OCI-M1 (cell line): ENCODE measurements around the gene ST6GALNAC3.

ENCODE experiments used
- DNase-seq: peaks from one replicate; lab custom pipeline; 2025; lab: John Stamatoyannopoulos, UW

The ST6GALNAC3 gene

DNA sequence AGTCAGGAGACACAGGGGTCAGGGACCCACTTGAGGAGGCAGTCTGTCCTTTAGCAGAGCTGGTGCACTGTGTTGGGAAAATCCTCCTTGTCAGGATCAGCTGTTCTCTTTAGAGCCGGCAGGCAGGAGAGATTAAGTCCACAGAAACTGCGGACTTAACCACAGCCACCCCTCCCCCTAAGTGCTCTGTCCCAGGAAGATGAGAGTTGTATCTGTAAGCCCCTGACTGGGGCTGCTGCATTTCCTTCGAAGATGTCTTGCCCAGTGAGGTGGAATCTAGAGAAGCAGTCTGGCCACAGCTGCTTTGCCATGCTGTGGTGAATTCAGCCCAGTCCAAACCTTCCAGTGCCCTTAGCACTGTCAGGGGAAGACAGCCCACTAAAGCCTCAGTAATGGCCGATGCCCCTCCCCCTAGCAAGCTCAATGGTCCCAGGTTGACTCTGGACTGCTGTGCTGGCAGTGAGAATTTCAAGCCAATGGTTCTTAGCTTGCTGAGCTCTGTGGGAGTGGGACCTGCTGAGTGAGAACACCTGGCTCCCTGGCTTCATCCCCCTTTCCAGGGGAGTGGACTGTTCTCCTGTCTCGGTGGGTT is 172.8 kb downstream of the ST6GALNAC3 start:
- DNase-seq = peak; percentile 82

DNA sequence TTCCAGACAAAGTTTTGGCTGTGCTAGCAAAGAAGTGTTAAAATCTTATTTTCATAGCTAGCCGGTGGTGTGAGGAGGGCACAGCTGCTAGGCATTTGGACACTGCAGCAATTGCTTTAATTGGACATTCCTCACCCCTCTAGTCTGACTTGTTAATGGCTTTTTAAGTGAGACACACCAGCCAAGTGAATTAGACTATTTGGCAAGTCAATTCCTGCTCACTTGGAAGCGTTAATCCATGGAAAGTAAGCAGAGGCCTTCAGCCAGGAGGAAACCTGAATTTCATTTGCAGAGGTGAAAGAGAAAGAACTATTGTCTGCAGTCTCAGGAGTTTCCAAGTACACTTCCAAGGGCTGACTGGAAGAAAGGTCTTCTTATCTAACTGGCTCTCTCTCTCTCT is 175.7 kb downstream of the ST6GALNAC3 start:
- no peak for DNase-seq

DNA sequence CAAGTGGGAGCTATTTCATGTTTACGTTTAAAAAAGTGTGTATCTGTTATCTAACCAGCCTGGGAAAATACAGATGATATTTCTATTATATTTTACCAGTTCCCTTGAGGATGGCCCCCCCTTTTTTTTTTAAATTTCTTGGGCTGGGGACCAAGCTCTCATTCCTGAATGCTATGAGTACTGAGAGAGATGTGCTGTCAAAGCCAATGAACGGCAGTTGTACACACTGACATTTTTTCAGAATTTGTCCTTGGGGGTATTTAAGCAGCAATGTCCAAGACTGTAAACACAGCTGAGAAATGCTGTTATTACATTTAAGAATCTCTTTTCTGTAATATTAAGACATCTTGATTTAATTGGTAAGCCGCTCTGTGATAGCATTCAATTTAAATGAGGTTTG is 177.9 kb downstream of the ST6GALNAC3 start:
- no peak for DNase-seq

- DNase-seq = peak; percentile 76
Measured at GRCh38 chr1:76254104-76255030, 179.8 kb downstream of the ST6GALNAC3 start.

DNA sequence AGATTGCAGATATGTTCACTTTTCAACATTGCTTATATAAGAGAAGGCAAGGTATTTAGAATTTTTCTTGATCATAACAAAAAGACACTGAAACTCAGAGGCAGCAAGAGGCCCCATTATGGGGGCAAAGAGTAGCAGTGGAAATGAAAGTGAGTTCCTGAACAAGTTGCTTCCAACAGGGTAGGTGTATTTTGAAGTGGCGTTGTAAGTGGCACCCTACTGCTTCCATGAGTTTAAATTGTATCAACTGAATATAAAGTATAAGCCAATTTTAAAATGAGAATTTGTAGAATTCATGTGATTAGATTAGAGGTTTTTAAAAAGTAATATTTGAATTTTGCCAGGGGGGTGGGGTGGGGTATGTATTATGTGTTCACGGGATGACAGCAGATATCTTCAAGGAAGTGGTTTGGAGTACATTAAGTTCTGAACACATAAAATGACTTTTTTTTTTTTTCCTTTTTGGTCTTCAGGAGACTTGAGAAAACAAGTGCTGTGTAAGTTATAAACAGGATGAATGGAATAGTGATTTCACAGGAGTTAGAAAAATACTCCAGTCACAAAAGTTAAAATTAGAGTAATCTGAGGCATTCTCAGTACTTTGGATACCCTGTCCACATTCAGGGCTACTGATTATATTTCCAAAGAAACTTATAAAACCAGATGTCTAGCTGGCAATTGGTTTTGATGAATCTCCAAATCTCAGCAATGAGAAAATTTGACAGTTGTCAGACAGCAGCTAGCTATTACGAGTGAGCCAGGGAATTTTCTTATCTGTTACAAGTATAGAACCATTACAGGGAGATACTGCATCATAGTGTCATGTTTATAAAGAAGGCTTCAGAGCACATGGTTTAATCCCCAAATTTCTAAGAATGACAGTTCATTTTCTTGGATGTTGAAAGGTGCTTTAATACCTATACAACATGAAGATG is 182.0 kb downstream of the ST6GALNAC3 start:
- DNase-seq = no peak

- DNase-seq = no peak
Measured at GRCh38 chr1:76257823-76258222, 183.3 kb downstream of the ST6GALNAC3 start.

DNA sequence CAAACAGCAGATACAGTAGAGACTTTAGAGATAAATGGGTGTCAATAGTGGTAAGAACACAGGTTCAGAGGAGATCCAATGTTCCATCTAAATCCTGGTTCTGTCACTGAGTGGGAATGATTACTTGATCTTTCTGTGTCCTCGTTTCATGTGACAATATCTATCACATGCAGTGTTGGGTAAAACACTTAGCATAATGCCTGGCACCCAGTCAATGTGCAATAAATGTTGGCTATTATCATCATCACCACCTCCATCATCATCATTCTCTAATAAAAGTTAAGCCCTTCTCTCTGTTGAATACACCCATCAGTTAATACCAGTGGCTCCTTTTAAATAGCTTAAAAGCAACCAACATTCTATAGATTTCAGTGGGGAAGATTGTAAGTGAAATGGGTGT is 184.7 kb downstream of the ST6GALNAC3 start:
- DNase-seq = no peak

- DNase-seq = peak; percentile 32
Measured at GRCh38 chr1:76260279-76260678, 185.7 kb downstream of the ST6GALNAC3 start.

DNA sequence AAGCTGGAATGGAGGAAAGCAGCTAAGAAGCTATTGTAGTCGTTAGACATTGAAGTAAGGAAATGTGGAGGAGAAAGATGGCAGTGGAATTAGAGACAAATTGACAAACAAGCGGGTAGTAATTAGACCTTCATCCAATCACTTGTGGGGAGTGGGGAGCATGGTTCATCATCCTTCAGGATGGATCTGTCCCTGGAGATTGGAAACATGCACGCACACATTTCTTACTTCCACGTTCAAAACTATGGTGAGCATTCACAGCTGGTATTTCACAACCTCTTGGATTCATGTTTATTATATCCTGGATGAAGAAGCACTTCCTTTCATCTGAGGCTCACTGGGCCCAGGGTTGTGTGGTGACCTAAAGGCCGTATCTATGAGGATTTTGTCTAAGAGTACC is 188.1 kb downstream of the ST6GALNAC3 start:
- no peak for DNase-seq

DNA sequence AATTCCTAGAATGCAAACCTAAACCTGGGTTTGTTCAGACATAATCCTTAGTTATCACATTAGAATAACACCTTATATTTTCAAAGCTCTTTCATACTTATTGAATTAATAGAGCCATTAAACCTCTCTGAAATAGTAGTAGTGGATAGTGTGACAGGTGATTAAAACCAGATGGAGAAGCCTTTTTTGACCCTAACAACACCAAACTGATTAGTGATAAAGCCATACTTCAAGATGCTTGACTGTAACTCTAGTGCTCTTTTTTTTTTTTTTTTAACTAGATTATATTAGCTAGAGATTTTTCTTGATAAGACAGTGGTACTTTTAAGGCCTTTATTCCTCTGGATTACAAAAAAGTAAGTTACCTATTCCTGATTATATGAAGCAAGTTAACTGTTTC is 190.1 kb downstream of the ST6GALNAC3 start:
- no peak for DNase-seq

DNA sequence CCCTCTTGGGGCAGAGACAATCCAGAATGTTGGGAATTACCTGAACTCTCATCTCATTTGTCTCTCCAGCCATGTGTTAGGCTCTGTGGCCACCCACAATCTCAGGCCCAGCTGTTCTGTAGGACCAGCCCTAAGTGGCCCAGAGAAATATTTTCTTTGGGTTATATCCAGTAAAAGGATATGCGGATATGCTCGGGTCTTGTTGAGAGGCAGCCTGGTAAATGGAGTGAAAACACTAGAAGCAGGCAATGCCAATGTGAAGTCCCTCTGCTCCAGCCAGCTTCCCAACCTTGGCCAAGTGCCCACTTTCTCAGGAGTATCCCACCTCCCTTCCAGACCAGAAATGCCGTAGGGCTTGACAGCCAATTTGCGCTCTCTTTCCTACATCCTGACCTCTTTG is 192.2 kb downstream of the ST6GALNAC3 start:
- no peak for DNase-seq

DNA sequence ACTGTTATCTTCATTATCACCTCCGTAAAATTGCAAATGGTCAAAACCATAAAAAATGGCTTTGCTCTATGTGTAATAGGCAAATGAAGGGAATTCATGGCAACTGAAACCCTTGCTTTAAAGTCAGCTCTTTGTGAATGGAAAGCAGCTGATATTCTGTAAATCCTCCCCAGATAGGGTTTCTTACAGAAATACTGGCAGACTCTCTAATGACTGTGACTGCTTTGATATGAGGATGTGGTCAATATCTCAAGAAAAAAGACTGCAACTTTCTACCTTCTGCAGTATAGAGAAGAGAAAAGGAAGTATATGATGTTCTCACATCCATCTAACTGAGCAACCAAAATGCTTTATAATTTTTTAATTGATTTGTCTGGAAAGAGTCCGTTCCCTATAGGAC is 193.1 kb downstream of the ST6GALNAC3 start:
- peak; percentile 82 for DNase-seq

GRCh38 chr1:76268341-76268740 is 193.8 kb downstream of the ST6GALNAC3 start:
- peak; percentile 28 for DNase-seq

GRCh38 chr1:76269155-76269554 is 194.6 kb downstream of the ST6GALNAC3 start:
- peak; percentile 83 for DNase-seq

GRCh38 chr1:76274302-76274701 is 199.8 kb downstream of the ST6GALNAC3 start:
- peak; percentile 31 for DNase-seq

- DNase-seq = no peak
Measured at GRCh38 chr1:76274718-76275117, 200.2 kb downstream of the ST6GALNAC3 start.

DNA sequence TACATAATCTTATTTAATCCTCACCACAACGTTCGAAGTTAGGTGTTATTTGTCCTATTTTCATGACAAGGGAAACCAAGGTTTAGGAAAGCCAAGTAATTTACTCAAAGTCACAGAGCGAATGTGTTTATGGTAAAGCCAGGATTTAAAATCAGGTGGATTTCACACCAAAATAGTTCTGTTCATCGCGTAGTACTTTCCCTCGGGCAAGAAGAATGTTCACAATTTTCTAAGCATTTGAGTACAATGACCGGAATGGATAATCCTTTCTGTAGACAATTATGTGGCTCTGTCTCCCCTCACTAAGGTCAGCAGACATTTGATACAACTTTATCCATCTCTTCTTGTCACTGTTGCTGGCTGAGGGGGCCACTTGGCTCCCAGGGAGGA is 204.2 kb downstream of the ST6GALNAC3 start:
- DNase-seq = no peak

- DNase-seq = peak; percentile 24
Measured at GRCh38 chr1:76279101-76279748, 204.7 kb downstream of the ST6GALNAC3 start.

DNA sequence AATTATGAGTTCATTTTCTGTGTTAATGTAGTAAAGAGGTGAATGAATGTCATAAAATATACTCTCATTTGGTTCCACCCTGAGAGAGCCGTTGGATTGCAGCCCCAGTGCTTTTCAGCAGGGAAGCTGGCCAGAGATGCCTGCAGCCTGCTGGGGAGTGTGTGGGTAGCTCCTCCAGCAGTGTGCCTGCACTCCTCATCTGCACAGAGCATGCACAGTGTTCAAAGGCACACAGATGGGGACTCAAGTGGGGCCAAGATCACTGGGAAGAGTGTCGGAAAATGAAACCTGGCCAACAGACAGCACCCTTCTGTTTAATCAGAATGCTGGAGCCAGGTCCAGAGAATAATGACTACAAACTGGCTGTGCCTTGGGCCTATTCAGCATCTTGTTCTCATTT is 206.8 kb downstream of the ST6GALNAC3 start:
- DNase-seq = no peak

DNA sequence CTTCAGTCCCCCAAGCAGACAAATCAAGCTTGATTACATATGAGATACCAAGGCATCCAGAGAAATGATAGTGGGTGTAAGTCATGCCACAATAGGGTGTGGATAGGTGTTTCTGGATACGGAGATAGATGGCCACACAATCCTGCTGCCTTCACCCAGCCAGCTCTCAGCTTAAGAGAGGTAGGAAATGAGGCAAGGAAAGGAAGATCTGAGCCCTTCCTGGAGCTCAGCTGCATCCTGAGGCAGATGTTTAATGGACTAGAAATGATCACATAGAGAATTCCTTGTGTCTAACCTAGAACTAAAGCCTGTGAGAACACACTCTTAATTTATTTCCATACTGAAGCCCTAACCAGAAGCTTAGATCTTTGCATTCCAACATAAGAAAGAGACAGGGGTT is 210.3 kb downstream of the ST6GALNAC3 start:
- no peak for DNase-seq

GRCh38 chr1:76285578-76286135 is 211.1 kb downstream of the ST6GALNAC3 start:
- DNase-seq = no peak

- no peak for DNase-seq
Measured at GRCh38 chr1:76287917-76288316, 213.4 kb downstream of the ST6GALNAC3 start.
